ENCODE measurements around the gene SLAMF9.

SLAMF9 gene

GRCh38 chr1:159996653-159997052, 42.6 kb upstream of the SLAMF9 start:
- Histone ChIP-seq H3K4me3 (ENCODE audit: low read length) (no peak overlapping the region), H3K79me2 (ENCODE audit: control insufficient read depth, low read length) (no peaks in the 10 kb centered on the region), H3K27ac (ENCODE audit: low read depth, low read length) (no peak overlapping the region), H3K9me2 (replicated peaks; ENCODE audit: control insufficient read depth, low read length) (no peaks in the 10 kb centered on the region), H4K20me1 (ENCODE audit: control insufficient read depth, insufficient read depth, low read depth, low read length) (no peaks in the 10 kb centered on the region), H3K4me1 (ENCODE audit: control insufficient read depth, low read length) (no peaks in the 10 kb centered on the region), H3K4me2 (ENCODE audit: low read length) (no peak overlapping the region), H3K36me3 (ENCODE audit: control insufficient read depth, low read length) (no peaks in the 10 kb centered on the region), H3K9me3 (ENCODE audit: control insufficient read depth, insufficient read depth, low read length) (no peaks in the 10 kb centered on the region), H3K27me3 (ENCODE audit: control insufficient read depth, low read length) (peaks cover 37% of the 10 kb centered on the region), H3F3A (ENCODE audit: control insufficient read depth, insufficient read depth) (no peaks in the 10 kb centered on the region)
- TF ChIP-seq EZH2phosphoT487 (IDR thresholded peaks at IDR 0.05; ENCODE audit: borderline replicate concordance, low read length) (no peak), CTCF (IDR thresholded peaks at IDR 0.05; ENCODE audit: low read depth, low read length, poor library complexity, severe bottlenecking) (no peak)

- H3K79me2 ChIP-seq (ENCODE audit: control insufficient read depth, low read length), result no peaks in the 10 kb centered on the region
- H3K36me3 ChIP-seq (ENCODE audit: control insufficient read depth, low read length), result no peaks in the 10 kb centered on the region
- peaks cover 27% of the 10 kb centered on the region for H3K27me3 ChIP-seq (ENCODE audit: control insufficient read depth, low read length)
- no peak overlapping the region for H3K4me3 ChIP-seq (ENCODE audit: low read length)
- peaks cover 4% of the 10 kb centered on the region for H3K4me1 ChIP-seq (ENCODE audit: control insufficient read depth, low read length)
- H4K20me1 ChIP-seq (ENCODE audit: control insufficient read depth, insufficient read depth, low read depth, low read length), result no peaks in the 10 kb centered on the region
- TF ChIP-seq EZH2phosphoT487 (IDR thresholded peaks at IDR 0.05; ENCODE audit: borderline replicate concordance, low read length) (no peak), CTCF (IDR thresholded peaks at IDR 0.05; ENCODE audit: low read depth, low read length, poor library complexity, severe bottlenecking) (no peak)
- no peak overlapping the region for H3K27ac ChIP-seq (ENCODE audit: low read depth, low read length)
- no peak overlapping the region for H3K4me2 ChIP-seq (ENCODE audit: low read length)
- H3K9me2 ChIP-seq (replicated peaks; ENCODE audit: control insufficient read depth, low read length), result no peaks in the 10 kb centered on the region
- H3F3A ChIP-seq (ENCODE audit: control insufficient read depth, insufficient read depth), result no peaks in the 10 kb centered on the region
- no peaks in the 10 kb centered on the region for H3K9me3 ChIP-seq (ENCODE audit: control insufficient read depth, insufficient read depth, low read length)
These were observed 40.9 kb upstream of the SLAMF9 start for GRCh38 chr1:159994896-159995295.

- Histone ChIP-seq H4K20me1 (ENCODE audit: control insufficient read depth, insufficient read depth, low read depth, low read length) (no peaks in the 10 kb centered on the region), H3K4me1 (ENCODE audit: control insufficient read depth, low read length) (peaks cover 4% of the 10 kb centered on the region), H3K36me3 (ENCODE audit: control insufficient read depth, low read length) (no peaks in the 10 kb centered on the region), H3K9me2 (replicated peaks; ENCODE audit: control insufficient read depth, low read length) (no peaks in the 10 kb centered on the region), H3K79me2 (ENCODE audit: control insufficient read depth, low read length) (no peaks in the 10 kb centered on the region), H3K4me3 (ENCODE audit: low read length) (no peak overlapping the region), H3F3A (ENCODE audit: control insufficient read depth, insufficient read depth) (no peaks in the 10 kb centered on the region), H3K4me2 (ENCODE audit: low read length) (no peak overlapping the region), H3K27ac (ENCODE audit: low read depth, low read length) (no peak overlapping the region), H3K9me3 (ENCODE audit: control insufficient read depth, insufficient read depth, low read length) (no peaks in the 10 kb centered on the region), H3K27me3 (ENCODE audit: control insufficient read depth, low read length) (peaks cover 25% of the 10 kb centered on the region)
- no peak for TF ChIP-seq CTCF (IDR thresholded peaks at IDR 0.05; ENCODE audit: low read depth, low read length, poor library complexity, severe bottlenecking)
- TF ChIP-seq EZH2phosphoT487 (IDR thresholded peaks at IDR 0.05; ENCODE audit: borderline replicate concordance, low read length), result no peak
These were observed 39.9 kb upstream of the SLAMF9 start for GRCh38 chr1:159993911-159994310.

GRCh38 chr1:159992161-159992560, 38.1 kb upstream of the SLAMF9 start:
- Histone ChIP-seq H4K20me1 (ENCODE audit: control insufficient read depth, insufficient read depth, low read depth, low read length) (no peaks in the 10 kb centered on the region), H3K9me3 (ENCODE audit: control insufficient read depth, insufficient read depth, low read length) (no peaks in the 10 kb centered on the region), H3K36me3 (ENCODE audit: control insufficient read depth, low read length) (no peaks in the 10 kb centered on the region), H3K4me1 (ENCODE audit: control insufficient read depth, low read length) (peaks cover 4% of the 10 kb centered on the region), H3K4me2 (ENCODE audit: low read length) (no peak overlapping the region), H3K9me2 (replicated peaks; ENCODE audit: control insufficient read depth, low read length) (no peaks in the 10 kb centered on the region), H3F3A (ENCODE audit: control insufficient read depth, insufficient read depth) (no peaks in the 10 kb centered on the region), H3K27me3 (ENCODE audit: control insufficient read depth, low read length) (peaks cover 30% of the 10 kb centered on the region), H3K27ac (ENCODE audit: low read depth, low read length) (no peak overlapping the region), H3K4me3 (ENCODE audit: low read length) (no peak overlapping the region), H3K79me2 (ENCODE audit: control insufficient read depth, low read length) (no peaks in the 10 kb centered on the region)
- no peak for TF ChIP-seq EZH2phosphoT487 (IDR thresholded peaks at IDR 0.05; ENCODE audit: borderline replicate concordance, low read length)
- TF ChIP-seq CTCF (IDR thresholded peaks at IDR 0.05; ENCODE audit: low read depth, low read length, poor library complexity, severe bottlenecking), result no peak

Measured in DOHH2 (cell line).